Hair follicle dermal papilla cell (primary cell): ENCODE data around the gene SLFN12L. TPM values are rescaled to one million over a fixed set of nuclear protein-coding genes. Genes with fewer than 3 reads are reported as not detected.

Experiments used
- small RNA-seq: library from RNA; depleted of rRNA; stranded (forward); fragments of <200 nt; gene quantifications from one replicate; pipeline ENCODE3, GENCODE V24; 2012
- total RNA-seq: library from RNA; depleted of rRNA; stranded (reverse); fragments of >200 nt; gene quantifications from 2 replicates; pipeline ENCODE4 v1.2.3, GENCODE V29; 2012

SLFN12L gene
- total RNA-seq, result not detected in 2 replicates

GRCh38 chr17:35537601-35538141 is at the start of gene SLFN12L:
Gene SLFN12L (minus strand): TSS chr17:35537678. CDS start chr17:35522364, 15,314 bp downstream.

GRCh38 chr17:35578197-35578928 is 40.9 kb upstream of the SLFN12L start, which contains the start of gene PEX12:
Gene PEX12 (minus strand): TSS chr17:35578571. CDS start chr17:35578021, 550 bp downstream.

GRCh38 chr17:35560703-35561102 is 23.2 kb upstream of the SLFN12L start, which contains the start of gene SLFN14:
Gene SLFN14 (minus strand): TSS chr17:35560819. CDS start chr17:35558062, 2,757 bp downstream.

GRCh38 chr17:35448214-35448898 is 89.1 kb downstream of the SLFN12L start, which contains the start of gene SLFN13:
Gene SLFN13 (minus strand): TSS chr17:35448766. CDS start chr17:35445680, 3,086 bp downstream.

GRCh38 chr17:35432176-35433074 is 105.1 kb downstream of the SLFN12L start, which contains the start of gene SLFN12:
Gene SLFN12 (minus strand): TSS chr17:35432500. CDS start chr17:35423028, 9,472 bp downstream.

Small RNA genes lying within 50 kb of the gene (small RNA-seq; reads per million reads assigned to genes)
- gene AC015911.1 (not detected), gene SNORD7 (37.0 reads per million, percentile 97 among the genes with 10 or more reads in this experiment)

Other genes with a start within 250 kb of the SLFN12L start
- 36.4 and 43.2 TPM in 2 replicates for gene SLFN11, start 164.1 kb downstream of the SLFN12L start, total RNA-seq
- gene SLFN12, start 105.2 kb downstream of the SLFN12L start, total RNA-seq, result 24.5 and 25.0 TPM in 2 replicates
- gene SLFN13, start 88.9 kb downstream of the SLFN12L start, total RNA-seq, result 0.85 and 1.1 TPM in 2 replicates
- gene SLFN14, start 23.1 kb upstream of the SLFN12L start, total RNA-seq, result not detected in 2 replicates
- gene PEX12, start 40.9 kb upstream of the SLFN12L start, total RNA-seq, result 5.4 and 6.6 TPM in 2 replicates
- 101 and 111 TPM in 2 replicates for gene AP2B1, start 49.6 kb upstream of the SLFN12L start, total RNA-seq
- gene RASL10B, start 194.0 kb upstream of the SLFN12L start, total RNA-seq, result 0.85 and 0.97 TPM in 2 replicates
- gene GAS2L2, start 215.6 kb upstream of the SLFN12L start, total RNA-seq, result not detected in 2 replicates
- gene C17orf50, start 223.2 kb upstream of the SLFN12L start, total RNA-seq, result not detected in 2 replicates